HEK293 (cell line): ENCODE data around the gene HLA-G.

ENCODE experiments used
- MEIS1 ChIP-seq: sonication (generic); formaldehyde crosslinking; IDR thresholded peaks from 2 replicates; pipeline ENCODE4 v1.8.1; 2022; ENCODE audit warnings: missing genetic modification reagents, mild to moderate bottlenecking, borderline replicate concordance
- ZNF155 ChIP-seq: fragments of 450-650 bp; formaldehyde crosslinking; IDR thresholded peaks from 2 replicates; pipeline ENCODE4 v1.5.1; 2016; ENCODE audit warnings: missing biosample characterization, missing genetic modification characterization
- ZNF423 ChIP-seq: fragments of 450-650 bp; formaldehyde crosslinking; IDR thresholded peaks from 2 replicates; pipeline ENCODE4 v1.5.1; 2016; ENCODE audit warnings: missing biosample characterization, missing genetic modification characterization
- TF ChIP-seq, protein P1 (sequence below): fragments of 450-650 bp; formaldehyde crosslinking; IDR thresholded peaks from 2 replicates; pipeline ENCODE4 v1.5.1; 2016; ENCODE audit warnings: missing biosample characterization, missing genetic modification characterization

DNA sequence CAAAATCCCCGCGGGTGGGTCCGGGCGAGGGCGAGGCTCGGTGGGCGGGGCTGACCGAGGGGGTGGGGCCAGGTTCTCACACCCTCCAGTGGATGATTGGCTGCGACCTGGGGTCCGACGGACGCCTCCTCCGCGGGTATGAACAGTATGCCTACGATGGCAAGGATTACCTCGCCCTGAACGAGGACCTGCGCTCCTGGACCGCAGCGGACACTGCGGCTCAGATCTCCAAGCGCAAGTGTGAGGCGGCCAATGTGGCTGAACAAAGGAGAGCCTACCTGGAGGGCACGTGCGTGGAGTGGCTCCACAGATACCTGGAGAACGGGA, 809 bp downstream of the HLA-G start:
- TF ChIP-seq ZNF423 (tag by site-specific recombination) (no peak), ZNF155 (tag by site-specific recombination) (no peak), MEIS1 (no peak)
- TF ChIP-seq, protein P1, sequence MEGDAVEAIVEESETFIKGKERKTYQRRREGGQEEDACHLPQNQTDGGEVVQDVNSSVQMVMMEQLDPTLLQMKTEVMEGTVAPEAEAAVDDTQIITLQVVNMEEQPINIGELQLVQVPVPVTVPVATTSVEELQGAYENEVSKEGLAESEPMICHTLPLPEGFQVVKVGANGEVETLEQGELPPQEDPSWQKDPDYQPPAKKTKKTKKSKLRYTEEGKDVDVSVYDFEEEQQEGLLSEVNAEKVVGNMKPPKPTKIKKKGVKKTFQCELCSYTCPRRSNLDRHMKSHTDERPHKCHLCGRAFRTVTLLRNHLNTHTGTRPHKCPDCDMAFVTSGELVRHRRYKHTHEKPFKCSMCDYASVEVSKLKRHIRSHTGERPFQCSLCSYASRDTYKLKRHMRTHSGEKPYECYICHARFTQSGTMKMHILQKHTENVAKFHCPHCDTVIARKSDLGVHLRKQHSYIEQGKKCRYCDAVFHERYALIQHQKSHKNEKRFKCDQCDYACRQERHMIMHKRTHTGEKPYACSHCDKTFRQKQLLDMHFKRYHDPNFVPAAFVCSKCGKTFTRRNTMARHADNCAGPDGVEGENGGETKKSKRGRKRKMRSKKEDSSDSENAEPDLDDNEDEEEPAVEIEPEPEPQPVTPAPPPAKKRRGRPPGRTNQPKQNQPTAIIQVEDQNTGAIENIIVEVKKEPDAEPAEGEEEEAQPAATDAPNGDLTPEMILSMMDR (tag by site-specific recombination), result no peak
